Stimulated activated naive CD8-positive, alpha-beta T cell treated with anti-CD3 and anti-CD28 coated beads, Interleukin-15, Interleukin-2, amounts not matched to agents 100 U/mL and 50 U/mL, for 24 hours (primary cell): ENCODE data around the gene CCNDBP1.
"Not testable (repeated sequence)": the region's sequence is repeated elsewhere in the genome, so short reads cannot be mapped to it uniquely, and the experiment has no call there.

Experiments used
- ATAC-seq: fragments of 150-1000 bp; cut with Tn5 transposase; one replicate; pipeline ENCODE4 v1.10.0; 2021
- DNase-seq: peaks from one replicate; pipeline ENCODE4 v3.0.0; 2021

CCNDBP1 gene, protein sequence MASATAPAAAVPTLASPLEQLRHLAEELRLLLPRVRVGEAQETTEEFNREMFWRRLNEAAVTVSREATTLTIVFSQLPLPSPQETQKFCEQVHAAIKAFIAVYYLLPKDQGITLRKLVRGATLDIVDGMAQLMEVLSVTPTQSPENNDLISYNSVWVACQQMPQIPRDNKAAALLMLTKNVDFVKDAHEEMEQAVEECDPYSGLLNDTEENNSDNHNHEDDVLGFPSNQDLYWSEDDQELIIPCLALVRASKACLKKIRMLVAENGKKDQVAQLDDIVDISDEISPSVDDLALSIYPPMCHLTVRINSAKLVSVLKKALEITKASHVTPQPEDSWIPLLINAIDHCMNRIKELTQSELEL

DNA sequence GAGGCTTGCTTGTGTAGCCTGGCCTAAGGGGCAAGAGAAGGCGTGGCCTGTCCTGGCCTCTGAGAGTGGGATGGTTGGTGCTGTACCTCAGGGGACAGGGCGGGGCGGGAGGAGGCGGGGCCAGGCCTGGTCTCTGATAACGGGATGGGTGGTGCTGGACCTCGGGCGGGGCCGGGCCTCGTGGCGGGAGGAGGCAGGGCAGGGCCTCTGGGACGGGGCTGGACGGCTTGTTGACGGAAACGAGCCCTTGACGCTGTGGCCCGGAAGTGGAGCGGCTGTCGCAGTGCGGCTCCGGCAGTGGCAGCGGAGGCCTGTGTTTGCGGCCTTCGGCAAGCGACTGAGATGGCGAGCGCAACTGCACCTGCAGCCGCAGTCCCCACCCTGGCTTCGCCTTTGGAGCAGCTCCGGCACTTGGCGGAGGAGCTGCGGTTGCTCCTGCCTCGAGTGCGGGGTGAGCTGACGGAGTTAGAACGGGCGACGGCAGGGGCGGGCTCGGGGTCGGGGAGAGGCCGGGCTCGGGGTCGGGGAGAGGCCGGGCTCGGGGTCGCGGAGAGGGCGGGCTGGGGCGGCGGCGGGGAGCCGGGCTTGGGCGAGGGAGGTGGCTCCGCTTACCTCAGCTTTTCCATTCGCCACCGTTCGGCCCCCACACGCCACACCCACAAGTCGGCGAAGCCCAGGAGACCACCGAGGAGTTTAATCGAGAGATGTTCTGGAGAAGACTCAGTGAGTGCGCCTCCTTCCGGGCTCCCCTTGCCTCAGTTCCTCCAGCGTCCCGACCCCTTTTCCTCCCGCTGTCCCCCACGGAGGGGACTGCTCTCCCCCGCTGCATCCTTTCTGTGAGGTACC lies at the start of gene CCNDBP1:
Gene CCNDBP1 (plus strand): TSS at position 247 of the 846 bp plus-strand sequence. CDS start 96 bp downstream, at position 343.
- DNase-seq (peak; percentile 95), ATAC-seq (peak; percentile 97)

- no peak for DNase-seq
- no peak for ATAC-seq
These were observed 41.8 kb upstream of the CCNDBP1 start for GRCh38 chr15:43143203-43143941.

DNA sequence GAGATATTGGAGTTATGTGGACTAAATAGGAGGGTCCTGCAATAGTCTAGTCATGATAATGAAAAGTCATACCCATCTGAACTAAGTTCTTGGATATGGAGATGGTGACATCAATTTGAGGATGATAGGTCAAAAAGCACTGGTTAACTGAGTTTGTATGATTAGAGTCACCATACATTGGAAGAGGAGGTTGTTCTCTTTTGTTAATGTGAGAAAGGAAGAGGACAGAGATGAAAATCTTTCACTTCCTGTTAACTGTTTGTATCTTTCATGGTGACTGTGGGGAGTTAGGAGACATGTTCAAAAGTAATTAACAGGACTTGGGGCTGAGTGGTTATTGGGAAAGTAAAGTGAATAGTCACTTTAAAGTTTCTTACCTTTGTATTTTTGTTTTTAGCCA lies 40.7 kb upstream of the CCNDBP1 start:
- DNase-seq (no peak), ATAC-seq (no peak)

DNA sequence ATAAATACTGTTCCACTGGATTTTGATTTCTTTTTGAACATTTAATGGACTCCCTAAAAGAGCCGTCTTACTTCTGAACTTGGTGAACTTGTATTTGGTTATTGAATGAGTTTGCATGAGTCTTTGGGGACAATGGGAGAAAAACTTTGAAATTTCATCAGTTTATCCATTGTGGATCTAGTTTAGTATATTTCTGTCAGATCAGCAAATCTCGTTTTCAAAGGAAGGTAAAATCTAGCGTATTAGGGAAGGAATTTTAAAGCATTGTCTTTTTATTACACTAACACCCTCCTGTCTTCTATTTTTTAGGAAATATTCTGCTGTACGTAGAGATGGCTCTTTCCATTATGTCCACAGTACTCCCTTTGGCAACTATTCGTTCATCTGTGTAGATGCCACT lies 39.0 kb upstream of the CCNDBP1 start:
- no peak for ATAC-seq
- no peak for DNase-seq

GRCh38 chr15:43150191-43150929 lies 34.8 kb upstream of the CCNDBP1 start:
- no peak for ATAC-seq
- DNase-seq, result no peak

- no peak for DNase-seq
- ATAC-seq, result no peak
These were observed 33.5 kb upstream of the CCNDBP1 start for GRCh38 chr15:43151688-43152087.

- DNase-seq (no peak), ATAC-seq (no peak)
These were observed 31.9 kb upstream of the CCNDBP1 start for GRCh38 chr15:43153269-43153668.

- ATAC-seq, result no peak
- DNase-seq, result no peak
These were observed 19.3 kb upstream of the CCNDBP1 start for GRCh38 chr15:43165801-43166325.

DNA sequence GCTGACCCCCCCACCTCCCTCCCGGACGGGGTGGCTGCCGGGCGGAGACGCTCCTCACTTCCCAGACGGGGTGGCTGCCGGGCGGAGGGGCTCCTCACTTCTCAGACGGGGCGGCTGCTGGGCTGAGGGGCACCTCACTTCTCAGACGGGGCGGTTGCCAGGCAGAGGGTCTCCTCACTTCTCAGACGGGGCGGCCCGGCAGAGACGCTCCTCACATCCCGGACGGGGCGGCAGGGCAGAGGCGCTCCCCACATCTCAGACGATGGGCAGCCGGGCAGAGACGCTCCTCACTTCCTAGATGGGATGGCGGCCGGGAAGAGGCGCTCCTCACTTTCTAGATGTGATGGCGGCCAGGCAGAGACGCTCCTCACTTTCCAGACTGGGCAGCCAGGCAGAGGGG lies 17.9 kb upstream of the CCNDBP1 start:
- ATAC-seq, DNase-seq: not testable (repeated sequence)

- DNase-seq (no peak), ATAC-seq (no peak)
These were observed 16.8 kb upstream of the CCNDBP1 start for GRCh38 chr15:43168192-43169107.

GRCh38 chr15:43169888-43170287 lies 15.3 kb upstream of the CCNDBP1 start:
- ATAC-seq (no peak), DNase-seq (no peak)

- ATAC-seq, DNase-seq: not testable (repeated sequence)
These were observed 9.4 kb upstream of the CCNDBP1 start for GRCh38 chr15:43175656-43176309.

GRCh38 chr15:43177147-43177546 lies 8.1 kb upstream of the CCNDBP1 start:
- DNase-seq, ATAC-seq: not testable (repeated sequence)

- no peak for ATAC-seq
These were observed 1.9 kb upstream of the CCNDBP1 start for GRCh38 chr15:43183270-43183669.

DNA sequence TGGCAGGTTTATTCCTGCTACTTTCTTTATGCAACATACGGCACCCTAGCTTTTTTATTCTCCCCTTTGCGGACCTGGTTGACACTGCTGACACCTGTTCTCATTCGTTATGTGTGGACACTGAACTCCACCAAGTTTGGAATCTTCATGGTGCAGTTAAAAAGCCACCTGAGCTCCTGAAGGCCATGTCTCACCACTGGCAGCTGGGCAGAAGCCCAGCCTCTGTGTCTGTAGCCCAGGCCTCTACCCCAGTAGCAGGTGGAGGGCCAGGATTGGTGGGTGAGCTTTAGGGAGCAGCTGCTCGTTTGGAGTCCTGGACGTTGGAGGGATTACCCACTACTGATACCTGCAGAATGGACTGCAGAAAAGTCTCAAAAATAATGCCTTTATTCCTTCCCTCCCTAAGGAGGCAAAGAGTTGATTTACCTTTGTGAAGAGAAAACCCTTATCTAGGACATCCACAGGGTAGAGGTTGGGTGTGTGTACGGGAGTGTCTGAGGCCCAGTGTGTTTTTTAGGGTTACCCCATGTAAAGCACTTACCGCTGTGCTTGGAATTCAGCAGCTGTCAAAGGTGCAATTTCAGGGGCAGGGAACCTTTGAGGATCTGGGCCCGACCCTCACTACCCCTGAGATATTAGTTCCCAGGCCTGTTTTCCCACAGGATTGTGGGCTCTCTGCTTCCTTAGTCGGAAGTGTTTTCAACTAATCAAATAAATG lies 637 bp upstream of the CCNDBP1 start:
- DNase-seq (no peak), ATAC-seq (no peak)

More at GRCh38 chr15:43183270-43183669, 1.9 kb upstream of the CCNDBP1 start:
- DNase-seq, result no peak

DNA sequence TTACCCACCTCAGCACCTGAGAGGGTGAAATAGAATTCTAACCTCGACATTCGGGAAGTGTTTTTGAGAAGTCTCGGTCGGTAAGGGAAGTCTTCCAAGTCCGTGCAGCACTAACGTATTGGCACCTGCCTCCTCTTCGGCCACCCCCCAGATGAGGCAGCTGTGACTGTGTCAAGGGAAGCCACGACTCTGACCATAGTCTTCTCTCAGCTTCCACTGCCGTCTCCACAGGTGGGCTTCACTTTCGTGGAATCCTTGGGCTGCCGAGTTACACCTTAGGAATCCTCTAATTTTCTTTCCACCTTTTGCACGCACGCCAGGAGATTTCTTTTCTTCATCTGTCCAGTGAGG lies 775 bp downstream of the CCNDBP1 start:
- no peak for DNase-seq
- ATAC-seq, result peak; percentile 19

DNA sequence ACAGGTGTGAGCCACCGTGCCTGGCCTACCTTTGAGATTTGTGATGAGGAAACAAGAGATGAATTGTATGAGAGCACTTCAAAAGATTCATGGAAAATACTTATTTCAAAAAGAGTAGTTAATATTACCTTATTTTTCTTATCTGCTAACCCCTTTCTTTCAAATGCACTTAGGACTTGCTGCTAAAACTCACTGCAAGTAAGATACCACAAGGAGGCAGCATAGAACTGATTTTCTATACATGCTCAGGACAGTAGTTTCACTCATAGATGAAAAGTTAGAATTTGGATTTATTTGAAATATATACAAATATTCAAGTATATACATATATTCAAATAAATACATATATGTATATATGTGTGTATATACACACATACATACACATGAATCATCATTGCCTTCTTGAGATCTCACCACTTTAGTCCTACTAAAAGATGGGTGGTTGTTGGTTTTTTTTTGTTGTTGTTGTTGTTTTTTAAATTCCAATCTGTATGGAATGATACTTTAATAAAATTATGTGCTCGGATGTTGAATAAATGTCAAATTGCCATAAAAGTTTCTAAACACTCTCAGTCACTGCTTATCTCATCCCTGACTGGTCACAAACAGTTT lies 2.4 kb downstream of the CCNDBP1 start:
- no peak for DNase-seq
- no peak for ATAC-seq

GRCh38 chr15:43189296-43189695 lies 4.1 kb downstream of the CCNDBP1 start:
- no peak for DNase-seq
- no peak for ATAC-seq

DNA sequence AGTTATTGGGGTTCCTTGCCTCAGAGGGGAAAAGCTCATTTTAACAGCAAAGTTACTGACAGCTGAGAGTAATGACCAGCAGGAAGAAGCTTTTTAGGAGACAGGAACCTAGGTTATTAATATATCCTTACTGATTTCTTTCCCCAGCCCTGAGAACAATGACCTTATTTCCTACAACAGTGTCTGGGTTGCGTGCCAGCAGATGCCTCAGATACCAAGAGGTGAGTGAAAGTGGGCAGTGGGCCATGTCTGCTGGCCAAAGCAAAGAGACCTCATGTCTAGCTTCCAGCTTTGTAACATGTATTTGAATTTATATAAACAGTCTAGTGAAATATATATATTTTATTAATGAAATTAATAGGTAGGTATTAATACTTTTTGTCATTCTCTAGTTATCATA lies 5.0 kb downstream of the CCNDBP1 start:
- no peak for DNase-seq
- no peak for ATAC-seq
